Ascending aorta (tissue), 2 donors: Measurements from ENCODE around the gene ACP5. TPM values are rescaled to one million over a fixed set of nuclear protein-coding genes. Genes with fewer than 3 reads are reported as not detected.
A peak's percentile ranks its signal among the peaks of the same experiment; 100 is the strongest.

Experiments used
- DNase-seq, 2 donors: peaks; one replicate each; pipeline ENCODE4 v3.0.0-alpha.2; 2019; ENCODE audit warnings: low spot score in 2 of 2
- H3K27ac ChIP-seq, 2 donors: fragments of 200-600 bp; sonication (generic); one replicate each; pipeline ENCODE4 v1.5.1; 2016 to 2017; ENCODE audit warnings: mild to moderate bottlenecking in 1 of 2
- H3K27me3 ChIP-seq: fragments of 200-600 bp; sonication (generic); one replicate; pipeline ENCODE4 v1.5.1; 2017
- H3K36me3 ChIP-seq, 2 donors: fragments of 200-600 bp; sonication (generic); one replicate each; pipeline ENCODE4 v1.5.1; 2016
- H3K4me1 ChIP-seq, 2 donors: fragments of 200-600 bp; sonication (generic); one replicate each; pipeline ENCODE4 v1.5.1; 2016 to 2017; ENCODE audit warnings: mild to moderate bottlenecking in 1 of 2
- H3K4me3 ChIP-seq, 2 donors: fragments of 200-600 bp; sonication (generic); one replicate each; pipeline ENCODE4 v1.5.1; 2016 to 2017; ENCODE audit warnings: mild to moderate bottlenecking in 1 of 2
- H3K9me3 ChIP-seq, 2 donors: fragments of 200-600 bp; sonication (generic); one replicate each; pipeline ENCODE4 v1.5.1; 2016
- CTCF ChIP-seq, 3 experiments: fragments of 200-600 bp in 2 of 3; fragments of 450-650 bp in 1 of 3; sonication (generic) in 2 of 3; IDR thresholded peaks; one replicate each; pipeline ENCODE4 v1.5.1; 2016 to 2019; ENCODE audit warnings: antibody characterized with exemption in 3 of 3, mild to moderate bottlenecking in 1 of 3, moderate library complexity in 1 of 3
- intact Hi-C: fragments of 100-400 bp; cut with DNase I; formaldehyde crosslinking; loops from one replicate; pipeline ENCODE4 v1.15.1; 2023
- total RNA-seq: library from RNA; depleted of rRNA; stranded (reverse); fragments of >200 nt; gene quantifications from one replicate; pipeline ENCODE4 v1.1.0, GENCODE V29; 2016

Gene ACP5
- total RNA-seq, 1 donor from 2014 or later: not detected

GRCh38 chr19:11598103-11598483 lies 20.6 kb upstream of the ACP5 start:
- Histone ChIP-seq H3K4me1 (peaks cover 3 to 15% of the 10 kb centered on the region in 2 donors), H3K27ac (peak overlapping the region in 1 of 2 donors; percentile 81), H3K9me3 (no peaks in the 10 kb centered on the region), H3K4me3 (peak overlapping the region; percentile 73 to 100), H3K27me3 (no peaks in the 10 kb centered on the region), H3K36me3 (no peaks in the 10 kb centered on the region)
- intact Hi-C loops: loop anchor here (5.0 kb wide), 1 partner anchor 36 kb away; no protein-coding TSS in a partner anchor
- no peak for DNase-seq
- no peak for TF ChIP-seq CTCF (IDR thresholded peaks at IDR 0.05)

GRCh38 chr19:11597202-11598102 lies 20.0 kb upstream of the ACP5 start, which contains the start of gene ZNF627:
Gene ZNF627 (plus strand): TSS chr19:11597483. CDS start chr19:11597628, 145 bp downstream.
- peak within 1 kb of the TSS; percentile 79 to 81 for H3K27ac ChIP-seq
- peaks cover 3 to 15% of the 10 kb centered on the region in 2 donors for H3K4me1 ChIP-seq
- intact Hi-C loops: loop anchor here (1.0 to 5.0 kb wide), 2 partner anchors 35 to 92 kb away; partner anchors contain the start of gene ZNF653
- peak within 1 kb of the TSS; percentile 73 to 100 for H3K4me3 ChIP-seq
- H3K9me3 ChIP-seq: no peaks in the 10 kb centered on the region
- H3K27me3 ChIP-seq: no peaks in the 10 kb centered on the region
- no peaks in the 10 kb centered on the region for H3K36me3 ChIP-seq
- DNase-seq: peak; percentile 99 to 100
- TF ChIP-seq CTCF (IDR thresholded peaks at IDR 0.05): peak in 2 of 3 experiments; percentile 13 to 38

- H3K4me3 ChIP-seq: no peak overlapping the region
- DNase-seq: no peak
- no peak overlapping the region for H3K27ac ChIP-seq
- no peak for TF ChIP-seq CTCF (IDR thresholded peaks at IDR 0.05)
- no peaks in the 10 kb centered on the region for H3K36me3 ChIP-seq
- peaks cover 3 to 15% of the 10 kb centered on the region in 2 donors for H3K4me1 ChIP-seq
- intact Hi-C loops: loop anchor here (5.0 kb wide), 1 partner anchor 34 kb away; no protein-coding TSS in a partner anchor
- no peaks in the 10 kb centered on the region for H3K27me3 ChIP-seq
- no peaks in the 10 kb centered on the region for H3K9me3 ChIP-seq
These were observed 18.7 kb upstream of the ACP5 start for GRCh38 chr19:11596156-11596555.

GRCh38 chr19:11594084-11594483 lies 16.6 kb upstream of the ACP5 start:
- DNase-seq: no peak
- H3K9me3 ChIP-seq: no peaks in the 10 kb centered on the region
- intact Hi-C loops: no loop called here
- H3K4me3 ChIP-seq: no peak overlapping the region
- H3K36me3 ChIP-seq: no peaks in the 10 kb centered on the region
- peaks cover 3 to 11% of the 10 kb centered on the region in 2 donors for H3K4me1 ChIP-seq
- no peaks in the 10 kb centered on the region for H3K27me3 ChIP-seq
- no peak overlapping the region for H3K27ac ChIP-seq
- no peak for TF ChIP-seq CTCF (IDR thresholded peaks at IDR 0.05)

- intact Hi-C loops: loop anchor here (1.0 to 5.0 kb wide), 2 partner anchors 92 to 296 kb away; no protein-coding TSS in a partner anchor
- no peaks in the 10 kb centered on the region for H3K36me3 ChIP-seq
- H3K4me1 ChIP-seq: peaks cover 0 to 2% of the 10 kb centered on the region in 2 donors
- H3K4me3 ChIP-seq: no peak overlapping the region
- no peak overlapping the region for H3K27ac ChIP-seq
- H3K9me3 ChIP-seq: no peaks in the 10 kb centered on the region
- no peaks in the 10 kb centered on the region for H3K27me3 ChIP-seq
- no peak for DNase-seq
- no peak for TF ChIP-seq CTCF (IDR thresholded peaks at IDR 0.05)
These were observed 10.7 kb upstream of the ACP5 start for GRCh38 chr19:11587975-11588631.
